ENCODE data around the gene STAT5B. TPM values are rescaled to one million over a fixed set of nuclear protein-coding genes. Genes with fewer than 3 reads are reported as not detected.

STAT5B gene
- total RNA-seq, 1 donor from 2014 or later, result 82.6 TPM

DNA sequence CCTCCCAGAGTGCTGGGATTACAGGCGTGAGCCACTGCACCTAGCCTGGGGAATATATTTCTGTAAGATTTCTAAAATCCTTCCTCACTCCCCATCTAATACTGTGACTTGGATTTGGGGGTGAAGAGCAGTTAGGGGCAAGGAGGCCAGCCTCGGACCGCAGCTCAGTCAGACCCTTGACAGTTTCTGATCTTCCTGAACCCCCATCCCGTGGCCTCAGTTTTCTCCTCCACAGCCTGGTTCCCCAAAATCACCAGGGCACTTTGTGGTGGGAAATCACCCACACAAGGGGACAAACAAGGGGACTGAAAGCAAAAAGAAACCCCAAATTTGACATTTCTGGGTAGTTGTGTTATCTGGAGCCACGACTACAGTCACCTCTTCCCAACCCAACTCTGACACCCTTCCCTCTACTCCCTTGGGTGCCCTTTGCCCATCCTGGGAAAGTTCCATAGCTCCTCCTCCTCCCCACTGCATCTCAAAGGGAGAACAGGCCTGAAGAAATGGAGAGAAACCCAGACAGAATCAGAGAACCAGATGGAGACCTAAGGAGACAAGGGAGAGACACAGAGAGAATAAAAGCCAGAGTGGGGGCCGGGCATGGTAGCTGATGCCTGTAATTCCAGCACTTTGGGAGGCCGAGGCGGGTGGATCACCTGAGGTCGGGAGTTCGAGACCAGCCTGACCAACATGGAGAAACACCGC, 9.3 kb upstream of the STAT5B start:
- no peak for DNase-seq
- CTCF ChIA-PET, result no interaction called here
- POLR2A ChIA-PET, result interaction anchor here (0.7 to 5.2 kb wide), 3 partner anchors 11 to 293 kb away, joined by 3 to 45 read pairs (median 6); partner anchors contain the start of gene STAT5B
- intact Hi-C loops (cut with micrococcal nuclease), result loop anchor here (5.0 to 10.0 kb wide), 4 partner anchors 103 to 318 kb away; partner anchors contain the start of genes CNP, DNAJC7 and KCNH4
- H3K4me1 Mint-ChIP-seq, result peaks cover 38% of the 10 kb centered on the region
- no peaks in the 10 kb centered on the region for H3K9me3 Mint-ChIP-seq
- H3K27me3 Mint-ChIP-seq, result no peaks in the 10 kb centered on the region
- H3K27ac Mint-ChIP-seq, result peak overlapping the region; percentile 35
- no peak for ATAC-seq (ENCODE audit: low read depth)
- TF ChIP-seq, protein P1, sequence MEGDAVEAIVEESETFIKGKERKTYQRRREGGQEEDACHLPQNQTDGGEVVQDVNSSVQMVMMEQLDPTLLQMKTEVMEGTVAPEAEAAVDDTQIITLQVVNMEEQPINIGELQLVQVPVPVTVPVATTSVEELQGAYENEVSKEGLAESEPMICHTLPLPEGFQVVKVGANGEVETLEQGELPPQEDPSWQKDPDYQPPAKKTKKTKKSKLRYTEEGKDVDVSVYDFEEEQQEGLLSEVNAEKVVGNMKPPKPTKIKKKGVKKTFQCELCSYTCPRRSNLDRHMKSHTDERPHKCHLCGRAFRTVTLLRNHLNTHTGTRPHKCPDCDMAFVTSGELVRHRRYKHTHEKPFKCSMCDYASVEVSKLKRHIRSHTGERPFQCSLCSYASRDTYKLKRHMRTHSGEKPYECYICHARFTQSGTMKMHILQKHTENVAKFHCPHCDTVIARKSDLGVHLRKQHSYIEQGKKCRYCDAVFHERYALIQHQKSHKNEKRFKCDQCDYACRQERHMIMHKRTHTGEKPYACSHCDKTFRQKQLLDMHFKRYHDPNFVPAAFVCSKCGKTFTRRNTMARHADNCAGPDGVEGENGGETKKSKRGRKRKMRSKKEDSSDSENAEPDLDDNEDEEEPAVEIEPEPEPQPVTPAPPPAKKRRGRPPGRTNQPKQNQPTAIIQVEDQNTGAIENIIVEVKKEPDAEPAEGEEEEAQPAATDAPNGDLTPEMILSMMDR (IDR thresholded peaks at IDR 0.05), result no peak
- peaks cover 12% of the 10 kb centered on the region for H3K36me3 Mint-ChIP-seq (ENCODE audit: low read depth)
- H3K4me3 Mint-ChIP-seq, result no peak overlapping the region

DNA sequence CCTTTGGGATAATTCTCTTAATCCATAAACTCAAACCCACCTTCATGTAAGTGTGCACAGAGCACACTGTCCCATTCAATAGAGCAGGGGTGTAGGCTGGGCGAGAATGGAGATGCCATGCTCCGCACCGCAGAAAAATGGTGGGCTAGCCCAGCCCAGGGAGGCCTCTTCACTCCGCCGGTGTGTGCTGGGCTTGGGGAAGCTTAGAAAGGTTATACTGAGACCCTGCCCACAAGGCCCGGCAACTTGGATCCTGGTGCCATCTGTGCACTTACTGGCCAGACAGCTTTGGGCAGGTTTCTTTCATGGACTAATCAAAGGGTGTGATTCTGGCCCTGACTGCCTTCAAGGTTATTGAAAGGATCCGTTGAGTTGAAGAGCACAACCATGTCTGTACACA, 8.4 kb upstream of the STAT5B start:
- Mint-ChIP-seq H3K36me3 (ENCODE audit: low read depth) (peaks cover 6% of the 10 kb centered on the region), H3K27me3 (no peaks in the 10 kb centered on the region), H3K4me1 (peaks cover 29% of the 10 kb centered on the region), H3K27ac (no peak overlapping the region), H3K9me3 (no peaks in the 10 kb centered on the region), H3K4me3 (no peak overlapping the region)
- ATAC-seq (ENCODE audit: low read depth), result no peak
- TF ChIP-seq, protein P1 (IDR thresholded peaks at IDR 0.05), result no peak
- intact Hi-C loops (cut with micrococcal nuclease), result loop anchor here (10.0 kb wide), 1 partner anchor 270 kb away; the partner anchor contains the start of gene DNAJC7
- ChIA-PET POLR2A (interaction anchor here (1.0 kb wide), 1 partner anchor 36 kb away, joined by 3 read pairs; no protein-coding TSS in a partner anchor), CTCF (no interaction called here)
- no peak for DNase-seq

DNA sequence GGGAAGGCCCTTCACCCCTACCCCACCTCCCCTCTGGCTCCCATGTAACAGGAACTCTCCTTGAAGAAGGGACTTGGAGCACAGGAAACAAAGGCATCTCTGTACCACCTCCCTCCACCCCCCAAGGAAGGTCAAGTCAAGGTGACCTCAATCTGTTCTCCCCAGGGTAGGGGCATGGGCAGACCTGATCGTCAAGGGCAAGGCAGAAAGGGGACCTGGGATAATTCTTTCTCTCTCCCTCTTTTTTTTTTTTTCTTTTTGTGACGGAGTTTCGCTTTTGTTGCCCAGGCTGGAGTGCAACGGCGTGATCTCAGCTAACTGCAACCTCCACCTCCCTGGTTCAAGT, 7.8 kb upstream of the STAT5B start:
- TF ChIP-seq, protein P1 (IDR thresholded peaks at IDR 0.05), result no peak
- no peak for DNase-seq
- POLR2A ChIA-PET, result interaction anchor here (0.6 kb wide), 1 partner anchor 50 kb away, joined by 4 read pairs; no protein-coding TSS in a partner anchor
- H3K36me3 Mint-ChIP-seq (ENCODE audit: low read depth), result peaks cover 5% of the 10 kb centered on the region
- no peak for ATAC-seq (ENCODE audit: low read depth)
- CTCF ChIA-PET, result no interaction called here
- no peak overlapping the region for H3K27ac Mint-ChIP-seq
- peaks cover 24% of the 10 kb centered on the region for H3K4me1 Mint-ChIP-seq
- H3K4me3 Mint-ChIP-seq, result no peak overlapping the region
- no peaks in the 10 kb centered on the region for H3K9me3 Mint-ChIP-seq
- intact Hi-C loops (cut with micrococcal nuclease), result loop anchor here (10.0 kb wide), 1 partner anchor 269 kb away; the partner anchor contains the start of gene DNAJC7
- H3K27me3 Mint-ChIP-seq, result no peaks in the 10 kb centered on the region

DNA sequence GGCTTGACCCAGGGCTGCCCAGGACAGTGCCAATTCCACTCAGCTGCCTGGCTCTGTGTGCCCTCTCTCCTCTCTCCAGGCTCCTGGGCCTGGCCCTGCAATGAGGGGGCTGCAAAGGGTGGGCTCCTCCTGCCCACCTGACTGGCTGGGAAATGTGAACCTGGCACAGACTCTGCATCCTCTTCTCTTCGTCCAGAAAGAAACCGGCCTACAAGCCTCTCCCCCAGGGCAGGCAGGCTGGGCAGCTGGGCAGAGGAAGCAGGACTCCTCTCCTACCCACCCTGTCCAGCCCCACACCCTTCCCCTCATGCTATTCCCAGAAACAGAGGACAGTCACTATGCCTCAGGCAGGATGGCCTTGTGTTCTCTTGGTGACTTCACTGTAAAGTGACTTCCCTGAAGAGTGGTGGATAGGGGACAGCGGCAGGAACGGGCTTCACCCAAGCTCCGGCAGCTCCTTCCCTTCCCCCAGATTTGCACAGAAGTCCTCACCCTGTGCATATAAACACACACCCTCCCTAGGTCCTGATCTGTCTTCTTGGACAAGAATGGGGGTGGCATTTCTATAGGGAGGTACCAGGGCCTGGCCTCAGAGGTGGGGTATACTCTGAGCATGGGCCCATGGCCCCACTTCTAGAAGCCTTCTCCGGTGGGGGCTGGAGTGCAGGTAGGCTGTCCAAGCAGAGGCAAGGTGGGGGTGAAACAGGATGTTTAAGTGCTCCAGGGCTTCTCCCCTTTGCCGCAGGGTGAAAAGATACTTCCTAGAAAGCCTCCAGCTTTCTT, 7.2 kb upstream of the STAT5B start:
- POLR2A ChIA-PET, result interaction anchor here (0.6 kb wide), 1 partner anchor 50 kb away, joined by 4 read pairs; no protein-coding TSS in a partner anchor

More for the DNA sequence above, 7.2 kb upstream of the STAT5B start:
- peaks cover 23% of the 10 kb centered on the region for H3K4me1 Mint-ChIP-seq
- no peaks in the 10 kb centered on the region for H3K9me3 Mint-ChIP-seq
- CTCF ChIA-PET, result no interaction called here
- ATAC-seq (ENCODE audit: low read depth) (no peak), DNase-seq (no peak)
- H3K36me3 Mint-ChIP-seq (ENCODE audit: low read depth), result peaks cover 4% of the 10 kb centered on the region
- H3K27me3 Mint-ChIP-seq, result no peaks in the 10 kb centered on the region
- no peak overlapping the region for H3K27ac Mint-ChIP-seq
- intact Hi-C loops (cut with micrococcal nuclease), result loop anchor here (10.0 kb wide), 1 partner anchor 269 kb away; the partner anchor contains the start of gene DNAJC7
- no peak overlapping the region for H3K4me3 Mint-ChIP-seq
- TF ChIP-seq, protein P1 (IDR thresholded peaks at IDR 0.05), result no peak

All from activated B cell treated with CpG ODN at 0.5 μM for 24 hours (primary cell).